ENCODE data around the gene HTD2. TPM values are rescaled to one million over a fixed set of nuclear protein-coding genes. Genes with fewer than 3 reads are reported as not detected.

The HTD2 gene
- total and polyA plus RNA-seq, 9 of the 15 experiments (the other 6 are each of a cell fraction or from before 2014, with no cell fraction given) = 1.8 to 22.8 (median 9.6) TPM

DNA sequence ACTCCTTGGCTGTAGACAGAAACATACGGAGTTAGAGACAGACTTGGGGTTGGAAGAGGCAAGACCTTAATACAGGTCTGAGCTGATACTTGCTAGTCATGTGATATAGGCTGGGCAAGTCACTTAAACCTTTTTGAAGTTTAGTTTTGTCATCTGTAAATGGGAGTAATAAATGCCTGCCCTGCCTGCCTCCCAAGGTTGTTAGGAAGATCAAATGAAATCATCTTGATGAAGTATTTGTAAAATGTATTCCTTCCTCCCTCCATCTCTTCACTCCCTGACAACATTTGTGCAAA lies 29.3 kb downstream of the HTD2 start:
- no peaks in the 10 kb centered on the region for H3K27me3 ChIP-seq (ENCODE audit: control insufficient read depth in 2 of 2, insufficient read depth in 2 of 2, low read length in 2 of 2)
- CTCF ChIA-PET (ENCODE audit: low intra/inter-chr PET ratio) = no interaction called here
- H3K27ac ChIP-seq (ENCODE audit: extremely low read depth, low read depth, low read length) = peak overlapping the region; percentile 64

More for the DNA sequence above, 29.3 kb downstream of the HTD2 start:
- no peaks in the 10 kb centered on the region for H3K36me3 ChIP-seq (ENCODE audit: control insufficient read depth, insufficient read depth, low read length)
- peak overlapping the region in 1 of 2 experiments; percentile 63; a peak in 2 of 4 replicates for H3K9ac ChIP-seq (ENCODE audit: insufficient read depth in 1 of 2, low read depth in 2 of 2, low read length in 2 of 2)
- intact Hi-C loops (cut with micrococcal nuclease) = no loop called here
- TF ChIP-seq, protein P1, sequence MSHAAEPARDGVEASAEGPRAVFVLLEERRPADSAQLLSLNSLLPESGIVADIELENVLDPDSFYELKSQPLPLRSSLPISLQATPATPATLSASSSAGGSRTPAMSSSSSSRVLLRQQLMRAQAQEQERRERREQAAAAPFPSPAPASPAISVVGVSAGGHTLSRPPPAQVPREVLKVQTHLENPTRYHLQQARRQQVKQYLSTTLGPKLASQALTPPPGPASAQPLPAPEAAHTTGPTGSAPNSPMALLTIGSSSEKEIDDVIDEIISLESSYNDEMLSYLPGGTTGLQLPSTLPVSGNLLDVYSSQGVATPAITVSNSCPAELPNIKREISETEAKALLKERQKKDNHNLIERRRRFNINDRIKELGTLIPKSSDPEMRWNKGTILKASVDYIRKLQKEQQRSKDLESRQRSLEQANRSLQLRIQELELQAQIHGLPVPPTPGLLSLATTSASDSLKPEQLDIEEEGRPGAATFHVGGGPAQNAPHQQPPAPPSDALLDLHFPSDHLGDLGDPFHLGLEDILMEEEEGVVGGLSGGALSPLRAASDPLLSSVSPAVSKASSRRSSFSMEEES (CRISPR knock-in tag; IDR thresholded peaks at IDR 0.05) = peak; percentile 83
- TF ChIP-seq, protein P2, sequence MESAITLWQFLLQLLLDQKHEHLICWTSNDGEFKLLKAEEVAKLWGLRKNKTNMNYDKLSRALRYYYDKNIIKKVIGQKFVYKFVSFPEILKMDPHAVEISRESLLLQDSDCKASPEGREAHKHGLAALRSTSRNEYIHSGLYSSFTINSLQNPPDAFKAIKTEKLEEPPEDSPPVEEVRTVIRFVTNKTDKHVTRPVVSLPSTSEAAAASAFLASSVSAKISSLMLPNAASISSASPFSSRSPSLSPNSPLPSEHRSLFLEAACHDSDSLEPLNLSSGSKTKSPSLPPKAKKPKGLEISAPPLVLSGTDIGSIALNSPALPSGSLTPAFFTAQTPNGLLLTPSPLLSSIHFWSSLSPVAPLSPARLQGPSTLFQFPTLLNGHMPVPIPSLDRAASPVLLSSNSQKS (CRISPR knock-in tag; IDR thresholded peaks at IDR 0.05) = no peak
- no peak for TF ChIP-seq NFYB (IDR thresholded peaks at IDR 0.05; ENCODE audit: extremely low read depth, insufficient read length)
- POLR2A ChIA-PET = interaction anchor here (0.7 to 1.7 kb wide), 2 partner anchors 10 to 11 kb away, joined by 3 to 9 read pairs; no protein-coding TSS in a partner anchor
- H3K9me3 ChIP-seq (replicated peaks; ENCODE audit: control insufficient read depth, insufficient read depth, low read depth, low read length) = no peaks in the 10 kb centered on the region
- 29% methylated on average over 1 of the region's 1 CpG for WGBS (ENCODE audit: insufficient coverage, low coverage, missing lambda C conversion rate)
- DNase-seq (ENCODE audit: extremely low read depth in 1 of 4, low spot score in 3 of 4) (no peak), FAIRE-seq (no peak), ATAC-seq (no peak)
- H3K4me2 ChIP-seq (ENCODE audit: insufficient read depth, low read length) = peak overlapping the region; percentile 90
- BruUV-seq (replicated peaks) = no TSS peak
- peak overlapping the region; percentile 72; the same call in 1 of the 2 replicates for H3K4me3 ChIP-seq
- peak overlapping the region; percentile 71 for H2AFZ ChIP-seq (ENCODE audit: low read depth, low read length)
- H3K79me2 ChIP-seq (ENCODE audit: control insufficient read depth, insufficient read depth, low read length) = peaks cover 28% of the 10 kb centered on the region
- H3K4me1 ChIP-seq (replicated peaks in 1 of 2; ENCODE audit: control insufficient read depth in 2 of 2, insufficient read depth in 2 of 2, low read length in 2 of 2) = peaks cover 14 to 16% of the 10 kb centered on the region in 2 experiments; a peak in 4 of 5 replicates
- in situ Hi-C loops (cut with MboI) = no loop called here
- no peaks in the 10 kb centered on the region for H3K9me1 ChIP-seq (ENCODE audit: control insufficient read depth, insufficient read depth, low read length)
- no peaks in the 10 kb centered on the region for H4K20me1 ChIP-seq (replicated peaks; ENCODE audit: control insufficient read depth, insufficient read depth, low read length)

Data from K562 (cell line).